Keratinocyte (primary cell): Measurements from ENCODE around the gene MOGAT1. TPM values are rescaled to one million over a fixed set of nuclear protein-coding genes. Genes with fewer than 3 reads are reported as not detected.

ENCODE experiments used
- DNase-seq: peaks from one replicate; pipeline ENCODE4 v3.0.0-alpha.2; 2011; ENCODE audit warnings: low read depth, missing footprints, low spot score
- FAIRE-seq: peaks from 2 replicates; lab custom pipeline; 2011; peaks lifted over from hg19 to GRCh38; lab: Jason Lieb, UNC
- H2AFZ ChIP-seq: 2 replicates; pipeline ENCODE4 v1.6.0; 2012; ENCODE audit warnings: low read length, control low read depth, inconsistent platforms; ENCODE audit not compliant: control insufficient read depth
- H3K27ac ChIP-seq: 2 replicates; pipeline ENCODE4 v1.5.1; 2011; ENCODE audit warnings: low read length; ENCODE audit not compliant: control insufficient read depth, insufficient read depth
- H3K27me3 ChIP-seq: 3 replicates; pipeline ENCODE4 v1.6.0; 2011; ENCODE audit warnings: low read length; ENCODE audit not compliant: control insufficient read depth, insufficient read depth; ENCODE audit errors: extremely low read depth
- H3K36me3 ChIP-seq, 2 experiments: 2 replicates in 1 of 2; 3 replicates in 1 of 2; pipeline ENCODE4 v1.5.1; 2011; ENCODE audit warnings: low read length in 2 of 2, mild to moderate bottlenecking in 1 of 2; ENCODE audit not compliant: control insufficient read depth in 2 of 2, insufficient read depth in 2 of 2; ENCODE audit errors: extremely low read depth in 1 of 2
- H3K4me1 ChIP-seq: 3 replicates; pipeline ENCODE4 v1.5.1; 2011; ENCODE audit warnings: low read length; ENCODE audit not compliant: control insufficient read depth, insufficient read depth; ENCODE audit errors: extremely low read depth
- H3K4me2 ChIP-seq: 3 replicates; pipeline ENCODE4 v1.6.0; 2011; ENCODE audit warnings: low read depth, low read length; ENCODE audit not compliant: control insufficient read depth, insufficient read depth; ENCODE audit errors: extremely low read depth
- H3K4me3 ChIP-seq, 3 experiments: fragments of 200-600 bp in 1 of 3; sonication (generic) in 1 of 3; 2 replicates in 2 of 3; 3 replicates in 1 of 3; pipeline ENCODE4 v1.5.1; 2011 to 2016; ENCODE audit warnings: low read length in 3 of 3, mild to moderate bottlenecking in 3 of 3, control low read depth in 2 of 3, inconsistent platforms in 1 of 3, low read depth in 1 of 3, mixed read lengths in 1 of 3, mixed run types in 1 of 3, moderate library complexity in 1 of 3; ENCODE audit not compliant: control insufficient read depth in 2 of 3, insufficient read depth in 2 of 3; ENCODE audit errors: extremely low read depth in 1 of 3
- H3K79me2 ChIP-seq: 2 replicates; pipeline ENCODE4 v1.6.0; 2012; ENCODE audit warnings: low read length; ENCODE audit not compliant: control insufficient read depth, insufficient read depth
- H3K9ac ChIP-seq: 3 replicates; pipeline ENCODE4 v1.6.0; 2011; ENCODE audit warnings: low read length; ENCODE audit not compliant: control insufficient read depth, insufficient read depth; ENCODE audit errors: extremely low read depth
- H3K9me1 ChIP-seq: 3 replicates; pipeline ENCODE4 v1.6.0; 2011; ENCODE audit warnings: low read length; ENCODE audit not compliant: control insufficient read depth, insufficient read depth; ENCODE audit errors: extremely low read depth
- H3K9me3 ChIP-seq: 2 replicates; pipeline ENCODE4 v1.5.1; 2012; ENCODE audit warnings: low read depth, low read length; ENCODE audit not compliant: control insufficient read depth
- H4K20me1 ChIP-seq: 3 replicates; pipeline ENCODE4 v1.6.0; 2011; ENCODE audit warnings: low read length; ENCODE audit not compliant: control insufficient read depth, insufficient read depth; ENCODE audit errors: extremely low read depth
- CTCF ChIP-seq, 3 experiments: IDR thresholded peaks in 1 of 3; conservative IDR thresholded peaks in 1 of 3; optimal IDR thresholded peaks in 1 of 3; 2 replicates in 2 of 3; 3 replicates in 1 of 3; pipeline versions ENCODE3 to v1.5.1; 2011; ENCODE audit warnings: low read length in 3 of 3, mild to moderate bottlenecking in 3 of 3, moderate library complexity in 2 of 3, control low read depth in 1 of 3, inconsistent platforms in 1 of 3; ENCODE audit not compliant: insufficient read depth in 2 of 3; ENCODE audit errors: extremely low read depth in 1 of 3
- EZH2 ChIP-seq: IDR thresholded peaks from one replicate; pipeline ENCODE4 v1.6.1; 2012; ENCODE audit warnings: inconsistent platforms, mild to moderate bottlenecking, low read length, moderate library complexity
- dilution Hi-C: fragments of 300-500 bp; cut with MboI; formaldehyde crosslinking; loops from one replicate; pipeline ENCODE4 v1.7.0; 2020; ENCODE audit warnings: low sequenced_read_pairs; ENCODE audit not compliant: extremely low pct_ligation_motif_present
- polyA plus RNA-seq, 5 experiments: library from polyadenylated mRNA; depleted of rRNA in 3 of 5; stranded (reverse) in 3 of 5; stranded (forward) in 1 of 5; unstranded in 1 of 5; fragments of >200 nt; gene quantifications; 1 replicate in 1 of 5; 2 replicates in 3 of 5; 3 replicates in 1 of 5; pipeline versions ENCODE4 v1.2.1 to v1.2.3, GENCODE V29; 2011 to 2012; ENCODE audit warnings: missing spikeins in 2 of 5, low read depth in 1 of 5, low replicate concordance in 1 of 5

Gene MOGAT1
- polyA plus RNA-seq, 1 donor (not counting 4 experiments of a cell fraction or from before 2014, with no cell fraction given), result not detected

GRCh38 chr2:222627764-222628163 lies 43.7 kb upstream of the MOGAT1 start:
- Histone ChIP-seq H3K79me2 (no peaks in the 10 kb centered on the region), H2AFZ (no peak overlapping the region), H3K4me2 (no peak overlapping the region), H3K9me1 (no peaks in the 10 kb centered on the region), H3K4me1 (no peaks in the 10 kb centered on the region), H3K27ac (no peak overlapping the region), H4K20me1 (no peaks in the 10 kb centered on the region), H3K9me3 (no peaks in the 10 kb centered on the region), H3K9ac (no peak overlapping the region), H3K4me3 (no peak overlapping the region), H3K27me3 (no peaks in the 10 kb centered on the region), H3K36me3 (peaks cover 8 to 28% of the 10 kb centered on the region in 2 experiments)
- no peak for TF ChIP-seq CTCF (optimal IDR thresholded peaks at IDR 0.05 in 1 of 3, IDR thresholded peaks at IDR 0.05 in 1 of 3, conservative IDR thresholded peaks at IDR 0.05 in 1 of 3; ENCODE audit: extremely low read depth in 1 of 3, insufficient read depth in 2 of 3, low read length in 3 of 3)
- TF ChIP-seq EZH2, result no peak
- dilution Hi-C loops, result no loop called here
- FAIRE-seq, result no peak
- DNase-seq, result no peak

DNA sequence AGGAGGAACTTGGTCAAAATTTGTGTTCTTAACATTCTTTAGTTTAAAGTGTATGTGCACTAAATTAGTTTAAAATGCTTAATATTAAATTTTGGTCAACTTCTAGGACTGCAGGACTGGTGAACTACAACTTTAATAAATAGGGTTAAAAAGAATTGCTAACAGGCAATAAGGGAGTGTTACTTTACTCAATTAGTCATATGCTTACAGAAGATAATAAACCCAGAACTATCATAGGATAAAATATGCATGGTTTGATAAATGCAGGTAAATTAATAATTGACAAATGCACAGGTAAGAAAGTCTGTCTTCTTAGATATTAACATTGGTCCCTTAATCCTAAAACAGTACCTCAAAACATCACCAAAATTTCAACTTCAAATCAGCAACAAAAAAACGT lies 36.2 kb upstream of the MOGAT1 start:
- no peaks in the 10 kb centered on the region for H3K9me1 ChIP-seq
- peaks cover 12 to 27% of the 10 kb centered on the region in 2 experiments for H3K36me3 ChIP-seq
- DNase-seq, result no peak
- no peaks in the 10 kb centered on the region for H3K79me2 ChIP-seq
- no peaks in the 10 kb centered on the region for H4K20me1 ChIP-seq
- H3K4me3 ChIP-seq, result no peak overlapping the region
- H3K4me1 ChIP-seq, result no peaks in the 10 kb centered on the region
- no peak overlapping the region for H3K4me2 ChIP-seq
- dilution Hi-C loops, result no loop called here
- no peaks in the 10 kb centered on the region for H3K27me3 ChIP-seq
- no peak overlapping the region for H3K9ac ChIP-seq
- H2AFZ ChIP-seq, result no peak overlapping the region
- H3K27ac ChIP-seq, result no peak overlapping the region
- FAIRE-seq, result no peak
- TF ChIP-seq CTCF (optimal IDR thresholded peaks at IDR 0.05 in 1 of 3, IDR thresholded peaks at IDR 0.05 in 1 of 3, conservative IDR thresholded peaks at IDR 0.05 in 1 of 3; ENCODE audit: extremely low read depth in 1 of 3, insufficient read depth in 2 of 3, low read length in 3 of 3) (no peak), EZH2 (no peak)
- H3K9me3 ChIP-seq, result no peaks in the 10 kb centered on the region
